ELF-1 (cell line): ENCODE measurements around the gene ZNF10.

Source experiments
- DNase-seq: peaks from one replicate; pipeline ENCODE4 v3.0.0-alpha.2; 2016; ENCODE audit warnings: low read depth, low spot score

Gene ZNF10

GRCh38 chr12:133130038-133130807, at the start of gene ZNF10, which contains the start of gene ZNF891:
Gene ZNF10 (plus strand): TSS chr12:133130627. CDS start chr12:133144493, 13,866 bp downstream.
Gene ZNF891 (minus strand): TSS chr12:133130274. CDS start chr12:133121918, 8,356 bp downstream.
- DNase-seq: peak; percentile 97

- DNase-seq: no peak
These were observed 49.2 kb upstream of the ZNF10 start for GRCh38 chr12:133081159-133081780.

GRCh38 chr12:133083345-133083744, 47.1 kb upstream of the ZNF10 start:
- no peak for DNase-seq

- DNase-seq: no peak
These were observed 24.8 kb upstream of the ZNF10 start for GRCh38 chr12:133105620-133106019.

- peak; percentile 3 for DNase-seq
These were observed 24.2 kb upstream of the ZNF10 start for GRCh38 chr12:133106253-133106652.

- no peak for DNase-seq
These were observed 23.3 kb upstream of the ZNF10 start for GRCh38 chr12:133107121-133107520.

GRCh38 chr12:133108150-133108549, 22.3 kb upstream of the ZNF10 start:
- DNase-seq: no peak

GRCh38 chr12:133120385-133121191, 9.8 kb upstream of the ZNF10 start:
- no peak for DNase-seq

- DNase-seq: no peak
These were observed 5.8 kb upstream of the ZNF10 start for GRCh38 chr12:133124674-133125073.

- no peak for DNase-seq
These were observed 924 bp upstream of the ZNF10 start for GRCh38 chr12:133129368-133130037.

- no peak for DNase-seq
These were observed 341 bp downstream of the ZNF10 start for GRCh38 chr12:133130808-133131128.

GRCh38 chr12:133135747-133136146, 5.3 kb downstream of the ZNF10 start:
- DNase-seq: no peak

- no peak for DNase-seq
These were observed 15.6 kb downstream of the ZNF10 start for GRCh38 chr12:133145981-133146380.

- DNase-seq: no peak
These were observed 25.8 kb downstream of the ZNF10 start for GRCh38 chr12:133156125-133156690.

GRCh38 chr12:133165776-133166175, 35.3 kb downstream of the ZNF10 start:
- no peak for DNase-seq

- no peak for DNase-seq
These were observed 42.1 kb downstream of the ZNF10 start for GRCh38 chr12:133172491-133172890.

GRCh38 chr12:133174901-133175300, 44.5 kb downstream of the ZNF10 start:
- DNase-seq: no peak

- DNase-seq: no peak
These were observed 50.2 kb downstream of the ZNF10 start for GRCh38 chr12:133180669-133181068.

- peak; percentile 97 for DNase-seq
These were observed 51.0 kb downstream of the ZNF10 start, which contains the start of gene ZNF268 for GRCh38 chr12:133181238-133181959. Gene ZNF268 (plus strand): TSS chr12:133181495. CDS start chr12:133181998, 503 bp downstream.

GRCh38 chr12:133190176-133190575, 59.7 kb downstream of the ZNF10 start:
- DNase-seq: no peak

GRCh38 chr12:133192847-133193246, 62.4 kb downstream of the ZNF10 start:
- DNase-seq: no peak
